NCI-H345 treated with DMSO at 0.1 percent for 48 hours (cell line): Measurements from ENCODE around the gene MTHFR.
A peak's percentile ranks its signal among the peaks of the same experiment; 100 is the strongest.

Source experiments
- DNase-seq: peaks from one replicate; lab custom pipeline; 2025; ENCODE audit not compliant: unreplicated experiment; lab: John Stamatoyannopoulos, UW

MTHFR gene

GRCh38 chr1:11736746-11737639, 68.8 kb downstream of the MTHFR start:
- DNase-seq: no peak

DNA sequence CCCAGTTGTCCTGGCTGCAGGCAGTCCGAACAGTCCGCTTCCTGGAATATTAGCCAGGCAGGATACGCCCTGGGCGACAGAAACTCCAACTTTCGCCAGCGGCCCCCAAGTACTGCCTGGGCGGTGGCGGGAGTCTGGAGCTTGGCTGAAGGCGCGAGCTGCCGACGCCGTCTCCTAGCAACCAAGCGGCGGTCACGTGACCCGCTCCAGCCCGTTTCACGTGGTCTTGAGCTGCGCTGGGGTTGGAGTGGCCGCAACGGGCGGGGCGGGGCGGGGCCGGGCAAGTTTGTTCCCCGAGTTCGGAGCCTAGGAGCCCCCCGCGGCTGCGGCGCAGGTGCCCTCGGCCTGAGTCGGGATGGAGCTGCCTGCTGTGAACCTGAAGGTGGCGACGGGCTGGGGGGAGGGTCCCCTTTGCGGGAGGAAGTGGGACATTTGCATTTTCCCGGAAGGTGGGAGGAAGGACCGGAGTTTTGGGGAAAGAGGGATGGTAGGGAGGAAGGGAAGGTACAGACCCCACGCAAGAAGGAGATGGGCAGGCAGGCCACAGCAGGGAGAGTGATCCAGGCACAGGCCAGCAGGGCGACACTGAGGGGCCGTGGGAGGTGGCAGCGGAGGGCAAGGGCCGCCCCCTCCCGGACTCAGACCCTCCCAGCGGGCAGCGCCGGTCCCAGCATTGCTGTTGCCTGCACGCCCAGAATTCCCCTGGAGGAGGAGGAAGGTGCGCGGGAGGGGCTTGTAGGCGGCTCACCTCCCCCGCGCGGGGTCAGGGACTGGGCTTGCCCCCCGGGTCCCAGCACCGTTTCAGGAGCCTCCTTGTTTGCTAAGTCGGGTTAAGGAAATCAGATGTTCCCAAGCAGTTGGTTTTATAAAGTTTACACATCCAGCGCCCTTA, 69.7 kb downstream of the MTHFR start, which contains the start of gene AGTRAP:
Gene AGTRAP, plus strand, starts transcription at position 283 of the 892 bp plus-strand sequence. Its CDS starts 73 bp downstream, at position 356.
- peak; percentile 79 for DNase-seq
